ENCODE results near the gene NEDD9.

The NEDD9 gene

DNA sequence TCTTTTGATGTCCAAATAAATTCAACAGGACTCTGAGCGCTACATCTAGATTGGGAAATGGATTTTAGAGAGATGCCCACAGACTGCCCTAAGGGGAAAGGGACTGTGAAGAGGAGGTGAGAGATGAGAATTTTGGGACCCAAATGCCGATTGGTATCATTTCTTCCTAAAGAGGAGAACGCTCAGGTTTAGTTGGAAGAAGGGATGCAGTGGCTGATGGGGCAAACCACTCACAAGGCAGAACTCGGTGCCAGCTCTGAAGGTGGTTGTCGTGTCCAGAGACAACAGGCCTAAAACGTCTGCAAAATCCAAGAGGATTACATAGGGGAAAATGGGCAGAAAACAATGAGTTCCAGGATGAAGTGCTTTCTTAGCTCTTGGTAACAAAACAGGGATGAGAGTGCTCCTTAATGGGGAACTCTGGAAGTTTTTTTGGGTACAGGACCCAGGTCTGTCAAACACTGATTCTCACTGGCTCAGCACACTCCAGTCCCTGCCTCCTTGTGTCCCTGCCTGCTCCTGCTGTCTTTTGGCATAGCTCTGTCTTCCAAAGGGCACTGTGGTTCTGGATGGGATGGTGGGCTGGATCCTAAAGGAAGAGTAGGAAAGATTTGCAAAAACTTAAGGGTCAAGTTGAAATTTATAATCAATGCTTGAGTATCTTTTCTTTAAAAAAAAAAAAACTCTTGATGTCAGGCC lies 29.0 kb downstream of the NEDD9 start:
- no peak for DNase-seq (ENCODE audit: low read depth in 2 of 2)
- H3K4me3 ChIP-seq (replicated peaks in 1 of 2; ENCODE audit: low read depth in 2 of 2, low read length in 2 of 2): no peak overlapping the region
- TF ChIP-seq, protein P1, sequence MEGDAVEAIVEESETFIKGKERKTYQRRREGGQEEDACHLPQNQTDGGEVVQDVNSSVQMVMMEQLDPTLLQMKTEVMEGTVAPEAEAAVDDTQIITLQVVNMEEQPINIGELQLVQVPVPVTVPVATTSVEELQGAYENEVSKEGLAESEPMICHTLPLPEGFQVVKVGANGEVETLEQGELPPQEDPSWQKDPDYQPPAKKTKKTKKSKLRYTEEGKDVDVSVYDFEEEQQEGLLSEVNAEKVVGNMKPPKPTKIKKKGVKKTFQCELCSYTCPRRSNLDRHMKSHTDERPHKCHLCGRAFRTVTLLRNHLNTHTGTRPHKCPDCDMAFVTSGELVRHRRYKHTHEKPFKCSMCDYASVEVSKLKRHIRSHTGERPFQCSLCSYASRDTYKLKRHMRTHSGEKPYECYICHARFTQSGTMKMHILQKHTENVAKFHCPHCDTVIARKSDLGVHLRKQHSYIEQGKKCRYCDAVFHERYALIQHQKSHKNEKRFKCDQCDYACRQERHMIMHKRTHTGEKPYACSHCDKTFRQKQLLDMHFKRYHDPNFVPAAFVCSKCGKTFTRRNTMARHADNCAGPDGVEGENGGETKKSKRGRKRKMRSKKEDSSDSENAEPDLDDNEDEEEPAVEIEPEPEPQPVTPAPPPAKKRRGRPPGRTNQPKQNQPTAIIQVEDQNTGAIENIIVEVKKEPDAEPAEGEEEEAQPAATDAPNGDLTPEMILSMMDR (IDR thresholded peaks at IDR 0.05; ENCODE audit: low read depth, low read length): no peak

DNA sequence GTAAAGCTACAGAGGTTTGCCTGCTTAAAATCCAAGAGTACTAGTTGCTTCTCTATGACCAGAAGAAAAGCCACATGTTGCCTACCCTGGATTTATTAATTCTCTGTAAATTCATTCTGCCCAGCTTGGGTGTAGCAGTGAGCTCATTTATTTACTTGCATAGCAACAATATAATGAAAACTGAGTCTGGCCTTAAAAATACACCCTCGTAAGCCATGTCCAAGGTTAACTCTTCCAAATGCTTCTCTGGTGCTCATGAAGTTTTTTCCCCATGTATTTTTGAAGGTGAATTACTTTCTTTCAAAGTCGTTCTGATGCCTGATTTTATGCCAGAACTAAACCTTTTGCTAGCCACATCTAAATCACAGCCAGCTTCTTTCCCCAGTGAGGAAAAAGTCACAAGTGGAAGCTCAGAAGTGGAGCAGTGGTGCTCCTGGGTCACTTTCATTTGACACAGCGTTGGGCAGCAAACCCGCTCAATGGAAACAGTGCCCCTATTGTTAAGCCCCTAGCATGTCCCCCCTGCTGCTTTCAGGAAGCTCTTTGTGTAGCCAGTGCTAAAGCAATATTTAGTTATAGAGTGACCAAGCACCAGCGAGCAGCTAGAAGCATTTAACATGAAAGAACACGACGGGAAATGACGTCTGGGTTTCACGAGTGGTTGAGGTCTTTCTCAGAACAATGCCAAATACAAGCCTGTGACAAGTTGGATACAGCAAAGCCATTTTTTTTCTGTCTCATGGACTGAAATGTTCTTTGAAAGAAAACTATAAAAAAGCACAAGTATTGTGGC lies 29.8 kb downstream of the NEDD9 start:
- TF ChIP-seq, protein P1 (IDR thresholded peaks at IDR 0.05; ENCODE audit: low read depth, low read length): no peak
- no peak for DNase-seq (ENCODE audit: low read depth in 2 of 2)
- H3K4me3 ChIP-seq (replicated peaks in 1 of 2; ENCODE audit: low read depth in 2 of 2, low read length in 2 of 2): no peak overlapping the region

DNA sequence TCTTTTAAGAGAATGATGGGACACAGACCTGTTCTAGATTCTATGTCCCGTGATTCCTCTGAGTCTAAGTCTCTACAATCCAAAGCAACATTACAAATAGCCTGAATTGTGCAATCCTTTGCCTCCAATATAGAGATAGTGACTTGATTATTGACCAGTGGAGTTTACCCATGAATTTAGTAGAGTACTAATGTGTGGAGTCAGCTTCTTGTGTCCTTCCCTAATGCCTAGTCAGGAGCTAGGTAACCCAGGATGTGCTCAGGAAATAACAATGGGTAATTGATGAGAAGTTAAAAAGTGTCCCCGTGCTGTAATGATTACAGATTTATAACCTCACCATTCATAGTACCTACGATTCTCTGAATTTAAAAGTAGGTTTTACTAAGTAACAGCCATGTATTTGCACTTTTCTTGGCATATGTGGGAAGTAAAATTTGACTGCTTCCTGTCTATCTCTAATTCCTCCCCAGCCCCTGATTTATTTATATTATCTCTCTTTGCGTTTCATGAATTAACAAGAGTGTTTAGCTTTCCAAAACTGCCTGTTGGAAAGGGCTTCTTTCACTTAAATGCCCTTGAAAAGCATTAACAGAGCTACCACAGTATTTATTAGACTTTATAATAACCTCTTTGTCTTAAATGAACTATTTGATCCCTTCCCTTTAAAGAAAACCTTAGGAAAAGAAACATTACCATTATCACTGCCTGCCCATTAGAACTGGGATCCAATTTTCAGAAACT lies 30.5 kb downstream of the NEDD9 start:
- DNase-seq (ENCODE audit: low read depth in 2 of 2): no peak
- TF ChIP-seq, protein P1 (IDR thresholded peaks at IDR 0.05; ENCODE audit: low read depth, low read length): no peak
- no peak overlapping the region for H3K4me3 ChIP-seq (replicated peaks in 1 of 2; ENCODE audit: low read depth in 2 of 2, low read length in 2 of 2)

DNA sequence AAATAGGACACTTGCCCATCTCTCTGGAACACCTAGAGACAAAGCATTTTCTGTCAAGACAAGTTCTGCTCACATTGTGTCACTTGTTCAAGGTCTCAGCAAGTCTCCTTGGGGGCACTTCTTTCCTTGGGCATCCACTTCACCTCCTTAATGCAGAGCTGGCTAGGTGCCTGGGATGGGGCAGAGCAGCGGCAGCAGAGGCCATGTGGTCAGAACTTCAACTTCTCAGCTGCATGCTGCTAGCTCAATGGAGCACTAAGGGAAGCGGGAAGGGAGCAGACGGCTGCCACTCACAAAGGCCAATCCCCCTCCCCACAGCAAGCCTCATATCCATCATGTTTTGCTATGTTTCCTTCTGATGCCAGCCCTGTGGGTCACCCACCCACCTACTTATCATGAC lies 31.5 kb downstream of the NEDD9 start:
- no peak overlapping the region for H3K4me3 ChIP-seq (replicated peaks in 1 of 2; ENCODE audit: low read depth in 2 of 2, low read length in 2 of 2)
- TF ChIP-seq, protein P1 (IDR thresholded peaks at IDR 0.05; ENCODE audit: low read depth, low read length): no peak
- no peak for DNase-seq (ENCODE audit: low read depth in 2 of 2)

DNA sequence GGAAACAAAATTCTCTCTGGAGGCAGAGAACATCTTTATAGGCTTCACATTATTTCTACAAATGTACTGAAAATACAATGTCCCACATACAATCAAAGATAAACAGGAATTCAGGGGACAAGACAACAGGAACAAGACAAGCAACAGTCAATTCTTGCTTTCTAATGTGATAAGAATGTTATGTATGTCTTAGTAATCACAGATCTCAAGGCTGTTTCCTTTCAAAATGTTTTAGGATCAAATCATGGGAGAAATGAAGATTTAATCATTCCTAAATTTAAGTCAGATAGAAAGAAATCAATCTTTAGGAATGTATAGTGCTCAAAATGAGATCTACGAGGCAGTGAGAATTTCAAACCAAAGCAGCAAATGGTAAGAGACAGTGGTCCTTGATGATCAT lies 32.1 kb downstream of the NEDD9 start:
- no peak overlapping the region for H3K4me3 ChIP-seq (replicated peaks in 1 of 2; ENCODE audit: low read depth in 2 of 2, low read length in 2 of 2)
- DNase-seq (ENCODE audit: low read depth in 2 of 2): peak in 1 of 2 donors; percentile 63
- TF ChIP-seq, protein P1 (IDR thresholded peaks at IDR 0.05; ENCODE audit: low read depth, low read length): no peak

DNA sequence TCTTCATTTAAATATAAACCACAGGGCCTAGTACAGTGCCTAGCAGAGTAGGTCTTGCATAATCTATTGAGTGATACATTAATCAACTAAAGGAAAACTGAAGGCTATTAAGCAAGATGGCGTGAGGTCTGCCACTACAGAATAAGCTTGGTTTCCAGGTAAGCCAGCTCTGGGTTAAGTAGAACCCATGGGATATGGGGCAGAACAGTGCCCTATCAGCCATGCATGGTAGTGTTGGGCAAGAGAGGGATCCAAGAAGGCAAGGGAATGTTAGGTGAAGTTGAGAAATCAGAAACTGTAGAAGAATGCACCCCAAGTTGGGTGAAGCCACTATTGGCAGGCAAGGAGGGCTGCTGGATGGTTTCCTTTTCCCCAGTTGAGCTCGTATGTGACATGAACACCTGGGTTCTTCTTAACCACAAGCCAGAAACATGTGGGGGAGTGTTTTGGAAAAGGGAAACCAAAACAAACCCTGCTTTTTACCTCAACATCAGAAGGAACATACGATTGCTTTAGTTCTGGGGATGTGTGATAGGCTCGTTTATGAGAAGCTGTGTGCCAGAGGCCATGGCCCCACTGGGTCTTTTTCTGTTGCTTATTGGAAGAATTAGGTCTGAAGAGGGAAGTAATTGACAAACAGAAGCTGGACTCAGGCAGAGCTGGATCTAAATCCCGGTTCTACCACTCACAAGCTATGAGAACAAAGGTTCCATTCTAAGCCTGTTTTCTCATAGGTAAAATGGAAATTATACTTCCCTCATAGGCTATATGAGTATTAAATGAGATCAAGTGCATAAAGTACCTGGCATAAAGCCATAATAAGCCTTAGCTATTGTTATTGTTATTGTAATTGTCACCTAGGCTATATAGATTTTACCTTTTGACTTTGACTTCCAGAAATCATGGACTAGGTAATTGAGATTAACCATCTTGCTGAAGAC lies 33.5 kb downstream of the NEDD9 start:
- DNase-seq (ENCODE audit: low read depth in 2 of 2): no peak
- TF ChIP-seq, protein P1 (IDR thresholded peaks at IDR 0.05; ENCODE audit: low read depth, low read length): no peak
- H3K4me3 ChIP-seq (replicated peaks in 1 of 2; ENCODE audit: low read depth in 2 of 2, low read length in 2 of 2): no peak overlapping the region
